Mucosa of stomach (tissue), 1 donor: ENCODE results near the gene SRD5A2.

Experiments
- H3K27me3 ChIP-seq: one replicate; pipeline ENCODE4 v1.7.0; 2013; ENCODE audit warnings: mild to moderate bottlenecking, low read length; ENCODE audit not compliant: control insufficient read depth, insufficient read depth
- H3K36me3 ChIP-seq: one replicate; pipeline ENCODE4 v1.7.0; 2013; ENCODE audit warnings: low read length; ENCODE audit not compliant: control insufficient read depth, insufficient read depth
- H3K4me1 ChIP-seq: one replicate; pipeline ENCODE4 v1.7.0; 2013; ENCODE audit warnings: mild to moderate bottlenecking, low read length; ENCODE audit not compliant: control insufficient read depth, insufficient read depth
- H3K4me3 ChIP-seq: one replicate; pipeline ENCODE4 v1.7.0; 2013; ENCODE audit warnings: low read length
- H3K9ac ChIP-seq: one replicate; pipeline ENCODE4 v1.7.0; 2013; ENCODE audit warnings: mild to moderate bottlenecking, low read length, moderate library complexity
- H3K9me3 ChIP-seq: one replicate; pipeline ENCODE4 v1.7.0; 2013; ENCODE audit warnings: mild to moderate bottlenecking, low read length, moderate library complexity; ENCODE audit not compliant: control insufficient read depth
- donor health status: Pancreatic carcinoma.

SRD5A2 gene

DNA sequence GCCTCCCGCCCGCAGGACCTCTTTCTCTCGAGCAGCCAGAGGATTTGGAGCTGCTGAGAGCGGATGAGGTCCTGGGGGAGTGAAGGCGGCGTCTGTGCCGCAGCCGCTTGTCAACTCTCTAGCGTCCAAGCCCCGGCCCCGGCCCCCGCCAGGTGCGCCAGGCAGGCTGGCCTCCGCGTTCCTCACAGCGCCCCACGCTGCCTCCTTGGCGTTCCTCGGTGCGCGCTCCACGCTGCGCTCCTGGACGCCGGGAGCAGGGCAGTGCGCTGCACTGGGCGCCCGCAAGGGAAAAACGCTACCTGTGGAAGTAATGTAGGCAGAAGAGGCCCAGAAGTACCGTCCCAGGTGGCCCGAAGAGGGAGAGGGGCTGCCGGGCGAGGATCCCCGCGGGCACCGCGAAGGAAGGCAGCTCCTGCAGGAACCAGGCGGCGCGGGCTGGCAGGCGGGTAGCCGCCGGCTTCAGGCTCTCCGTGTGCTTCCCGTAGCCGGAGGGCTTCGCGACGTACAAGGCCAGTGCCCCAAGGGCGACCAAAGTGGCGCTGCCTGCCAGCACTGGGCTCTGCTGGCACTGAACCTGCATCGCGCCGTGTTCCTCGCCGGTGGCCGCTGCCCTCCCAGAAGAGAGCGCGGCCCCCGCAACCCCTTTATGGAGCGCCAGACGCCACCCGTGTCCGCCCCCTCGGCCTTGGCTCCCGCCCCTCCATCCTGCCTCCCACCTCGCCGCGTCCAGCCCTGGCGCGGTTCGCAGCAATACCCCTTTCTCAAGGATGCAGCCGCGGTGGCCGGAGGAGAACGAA is at the start of gene SRD5A2:
Gene SRD5A2 (minus strand): TSS at position 618 of the 797 bp plus-strand sequence. CDS start 38 bp downstream, at position 580.
- Histone ChIP-seq H3K9ac (no peak within 1 kb of the TSS), H3K9me3 (no peaks in the 10 kb centered on the region), H3K36me3 (no peaks in the 10 kb centered on the region), H3K4me3 (no peak within 1 kb of the TSS), H3K4me1 (no peaks in the 10 kb centered on the region), H3K27me3 (peaks cover 35% of the 10 kb centered on the region)

GRCh38 chr2:31606509-31606908 is 25.8 kb upstream of the SRD5A2 start:
- Histone ChIP-seq H3K9ac (no peak overlapping the region), H3K9me3 (no peaks in the 10 kb centered on the region), H3K4me3 (no peak overlapping the region), H3K4me1 (no peaks in the 10 kb centered on the region), H3K36me3 (no peaks in the 10 kb centered on the region), H3K27me3 (no peaks in the 10 kb centered on the region)

DNA sequence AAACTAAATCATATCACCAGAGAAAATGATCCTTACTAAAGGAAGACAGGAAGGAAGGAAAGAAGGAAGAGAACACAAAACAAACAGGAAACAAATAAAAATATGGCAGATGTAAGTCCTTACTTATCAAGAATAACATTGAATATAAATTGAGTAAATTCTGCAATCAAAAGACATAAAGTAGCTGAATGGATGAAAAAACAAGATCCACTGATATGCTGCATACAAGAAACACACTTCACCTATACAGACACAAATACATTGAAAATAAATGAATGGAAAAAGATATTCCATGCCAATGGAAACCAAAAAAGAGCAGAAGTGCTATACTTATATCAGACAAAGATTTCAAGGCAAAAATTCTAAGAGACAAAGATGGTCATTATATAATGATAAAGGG is 18.0 kb upstream of the SRD5A2 start:
- no peak overlapping the region for H3K4me3 ChIP-seq
- H3K9ac ChIP-seq: no peak overlapping the region
- H3K4me1 ChIP-seq: no peaks in the 10 kb centered on the region
- H3K36me3 ChIP-seq: no peaks in the 10 kb centered on the region
- no peaks in the 10 kb centered on the region for H3K9me3 ChIP-seq
- no peaks in the 10 kb centered on the region for H3K27me3 ChIP-seq

DNA sequence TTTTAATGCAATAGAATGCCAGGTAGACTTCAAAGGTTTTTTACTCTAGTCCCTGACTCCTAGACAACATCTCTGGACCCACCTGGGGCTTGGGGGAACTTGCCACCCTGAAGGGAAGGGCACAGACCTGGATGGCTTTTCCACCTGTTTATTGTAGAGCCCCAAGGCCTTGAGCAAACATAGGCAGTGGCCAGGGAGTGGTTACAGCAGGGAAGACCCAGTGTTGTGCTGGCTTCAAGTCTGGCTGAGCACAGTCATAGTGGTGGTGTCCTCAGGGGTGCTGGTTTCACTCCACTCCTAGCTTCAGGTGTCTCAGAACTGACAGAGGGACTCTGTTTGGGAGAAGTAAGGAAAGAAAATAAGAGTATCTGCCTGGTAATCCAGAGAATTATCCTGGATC is 5.5 kb upstream of the SRD5A2 start:
- Histone ChIP-seq H3K9me3 (no peaks in the 10 kb centered on the region), H3K4me3 (no peak overlapping the region), H3K9ac (no peak overlapping the region), H3K27me3 (peaks cover 14% of the 10 kb centered on the region), H3K4me1 (no peaks in the 10 kb centered on the region), H3K36me3 (no peaks in the 10 kb centered on the region)

DNA sequence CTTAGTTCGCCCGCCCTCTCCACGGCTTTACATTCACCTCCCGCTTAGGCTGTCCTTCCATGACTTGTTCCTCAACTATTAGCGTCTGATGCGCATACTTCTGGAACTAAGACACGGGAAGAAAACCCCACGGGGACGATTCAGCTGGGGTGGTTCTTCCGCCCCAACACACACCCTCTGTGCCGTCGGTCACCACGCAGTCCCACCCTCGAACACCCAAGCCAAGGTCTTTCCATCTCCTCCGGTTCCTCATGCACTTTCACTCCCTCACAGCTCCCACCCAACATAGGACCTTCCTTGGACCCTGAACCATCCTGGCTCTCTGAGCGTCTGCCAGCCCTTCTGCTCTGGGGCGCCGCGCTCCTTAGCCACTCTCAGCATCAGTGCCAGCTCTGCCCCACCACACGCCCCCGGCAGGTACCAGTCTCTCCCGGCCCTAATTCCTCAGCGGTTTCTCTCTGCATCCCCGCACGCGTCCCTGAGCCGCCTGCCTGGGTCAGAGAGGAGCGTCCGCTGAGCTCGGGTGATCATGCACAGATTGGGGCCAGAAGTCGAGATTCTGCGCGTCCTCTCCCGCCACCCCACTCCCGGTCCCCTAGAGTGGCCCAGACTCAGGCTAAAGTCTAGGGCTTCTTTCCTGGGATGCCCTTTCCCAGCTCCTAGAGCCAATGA is 522 bp upstream of the SRD5A2 start:
- H3K27me3 ChIP-seq: peaks cover 35% of the 10 kb centered on the region

DNA sequence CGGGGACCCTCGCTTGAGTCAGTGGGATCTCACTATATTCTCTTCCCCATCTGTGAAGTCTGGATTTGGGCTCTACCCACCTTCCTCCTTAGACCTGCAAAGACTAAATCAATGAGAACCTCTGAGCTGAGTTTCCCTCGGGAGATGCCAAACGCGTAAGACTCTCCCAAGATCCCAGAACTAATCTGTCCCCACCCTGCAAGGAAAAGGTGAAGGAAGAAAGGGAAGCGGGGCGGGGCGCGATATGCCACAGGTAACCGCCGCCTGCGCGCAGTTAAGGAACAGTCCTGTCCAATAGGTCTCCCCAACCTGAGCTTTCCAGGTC is 780 bp downstream of the SRD5A2 start:
- Histone ChIP-seq H3K9me3 (no peaks in the 10 kb centered on the region), H3K27me3 (peaks cover 35% of the 10 kb centered on the region), H3K4me1 (no peaks in the 10 kb centered on the region), H3K36me3 (no peaks in the 10 kb centered on the region), H3K4me3 (no peak overlapping the region), H3K9ac (no peak overlapping the region)

More for the DNA sequence above, 522 bp upstream of the SRD5A2 start:
- Histone ChIP-seq H3K36me3 (no peaks in the 10 kb centered on the region), H3K9ac (no peak overlapping the region), H3K4me1 (no peaks in the 10 kb centered on the region), H3K9me3 (no peaks in the 10 kb centered on the region), H3K4me3 (no peak overlapping the region)

GRCh38 chr2:31578316-31578715 is 2.4 kb downstream of the SRD5A2 start:
- no peaks in the 10 kb centered on the region for H3K9me3 ChIP-seq
- no peaks in the 10 kb centered on the region for H3K36me3 ChIP-seq
- peaks cover 35% of the 10 kb centered on the region for H3K27me3 ChIP-seq
- H3K9ac ChIP-seq: no peak overlapping the region
- no peak overlapping the region for H3K4me3 ChIP-seq
- H3K4me1 ChIP-seq: no peaks in the 10 kb centered on the region

- H3K9ac ChIP-seq: no peak overlapping the region
- H3K4me3 ChIP-seq: no peak overlapping the region
- no peaks in the 10 kb centered on the region for H3K4me1 ChIP-seq
- peaks cover 30% of the 10 kb centered on the region for H3K27me3 ChIP-seq
- H3K9me3 ChIP-seq: no peaks in the 10 kb centered on the region
- H3K36me3 ChIP-seq: no peaks in the 10 kb centered on the region
These were observed 3.6 kb downstream of the SRD5A2 start for GRCh38 chr2:31577143-31577542.

GRCh38 chr2:31568585-31569201 is 12.0 kb downstream of the SRD5A2 start:
- Histone ChIP-seq H3K9ac (no peak overlapping the region), H3K27me3 (no peaks in the 10 kb centered on the region), H3K4me1 (no peaks in the 10 kb centered on the region), H3K4me3 (no peak overlapping the region), H3K9me3 (no peaks in the 10 kb centered on the region), H3K36me3 (no peaks in the 10 kb centered on the region)

DNA sequence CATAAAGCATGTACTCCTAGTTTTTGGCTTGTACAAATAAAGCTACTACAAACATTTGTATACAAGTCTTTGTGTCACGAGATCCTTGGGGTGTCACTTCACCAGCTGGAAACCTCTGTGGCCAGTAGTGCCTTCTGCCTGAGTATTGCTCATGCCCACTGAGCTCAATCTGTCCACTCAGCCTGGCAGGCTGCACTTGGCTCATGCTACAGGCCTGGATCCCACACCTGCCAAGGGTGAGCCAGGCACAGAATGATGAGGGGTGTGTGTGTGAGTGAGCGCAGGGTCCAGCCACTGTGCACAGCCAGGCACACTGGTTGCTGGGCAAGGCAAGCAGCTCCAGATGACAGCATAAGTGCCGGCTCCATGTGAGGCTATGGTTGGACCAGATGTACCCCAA is 13.1 kb downstream of the SRD5A2 start:
- Histone ChIP-seq H3K4me3 (no peak overlapping the region), H3K9ac (no peak overlapping the region), H3K4me1 (no peaks in the 10 kb centered on the region), H3K27me3 (no peaks in the 10 kb centered on the region), H3K9me3 (no peaks in the 10 kb centered on the region), H3K36me3 (no peaks in the 10 kb centered on the region)

DNA sequence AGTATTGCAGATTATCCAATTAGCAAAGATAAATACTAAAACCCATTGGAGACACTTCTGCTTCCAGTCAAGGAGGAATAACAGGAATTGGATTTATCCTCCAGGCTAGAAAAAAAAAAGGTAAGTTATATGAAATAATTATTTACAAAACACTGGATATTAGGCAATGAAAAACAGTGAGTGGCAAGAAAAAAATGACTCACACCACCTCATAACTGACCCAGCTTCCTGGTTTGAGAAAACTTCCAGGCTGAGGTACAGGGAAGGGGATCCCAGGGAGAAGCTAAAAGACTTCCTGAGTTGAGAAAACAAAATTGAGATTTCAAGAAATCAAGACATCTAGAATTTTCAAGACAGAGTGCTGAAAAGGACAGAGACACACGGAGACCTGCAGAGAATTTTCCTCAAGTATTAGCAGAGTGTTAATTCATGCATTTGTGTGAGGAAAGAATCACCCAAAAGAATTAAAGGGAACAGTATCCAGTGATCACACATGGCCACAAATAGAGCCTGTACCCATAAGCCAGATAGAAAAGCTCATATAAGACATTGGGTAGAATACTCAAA is 17.4 kb downstream of the SRD5A2 start:
- Histone ChIP-seq H3K9ac (no peak overlapping the region), H3K9me3 (no peaks in the 10 kb centered on the region), H3K27me3 (no peaks in the 10 kb centered on the region), H3K4me3 (no peak overlapping the region), H3K36me3 (no peaks in the 10 kb centered on the region), H3K4me1 (no peaks in the 10 kb centered on the region)

- Histone ChIP-seq H3K9ac (no peak overlapping the region), H3K4me3 (no peak overlapping the region), H3K36me3 (no peaks in the 10 kb centered on the region), H3K27me3 (no peaks in the 10 kb centered on the region), H3K4me1 (no peaks in the 10 kb centered on the region), H3K9me3 (no peaks in the 10 kb centered on the region)
These were observed 18.9 kb downstream of the SRD5A2 start for GRCh38 chr2:31561823-31562222.
